HG02884 (cell line): Measurements from ENCODE around the gene SCIMP.
"Not testable (repeated sequence)": the region's sequence is repeated elsewhere in the genome, so short reads cannot be mapped to it uniquely, and the experiment has no call there.

Experiments used
- ATAC-seq: cut with Tn5 transposase; IDR thresholded peaks from one replicate; pipeline ENCODE4 v1.9.1; 2021; ENCODE audit warnings: mild to moderate bottlenecking, moderate library complexity; ENCODE audit not compliant: unreplicated experiment

SCIMP gene

GRCh38 chr17:5238333-5238732 lies 3.7 kb upstream of the SCIMP start:
- ATAC-seq: no peak

GRCh38 chr17:5237541-5238016 lies 2.9 kb upstream of the SCIMP start:
- no peak for ATAC-seq

- ATAC-seq: no peak
Observed at GRCh38 chr17:5236938-5237540, 2.4 kb upstream of the SCIMP start.

GRCh38 chr17:5233492-5233891 lies 1.2 kb downstream of the SCIMP start:
- ATAC-seq: not testable (repeated sequence)

- no peak for ATAC-seq
Observed at GRCh38 chr17:5226940-5227878, 7.5 kb downstream of the SCIMP start.

GRCh38 chr17:5225668-5226457 lies 8.8 kb downstream of the SCIMP start:
- ATAC-seq: no peak

GRCh38 chr17:5221912-5222311 lies 12.7 kb downstream of the SCIMP start:
- ATAC-seq: not testable (repeated sequence)

- ATAC-seq: no peak
Observed at GRCh38 chr17:5220074-5220473, 14.6 kb downstream of the SCIMP start.

- no peak for ATAC-seq
Observed at GRCh38 chr17:5219536-5219935, 15.1 kb downstream of the SCIMP start.

- ATAC-seq: not testable (repeated sequence)
Observed at GRCh38 chr17:5217562-5217961, 17.1 kb downstream of the SCIMP start.

GRCh38 chr17:5211458-5211857 lies 23.2 kb downstream of the SCIMP start:
- ATAC-seq: no peak

- no peak for ATAC-seq
Observed at GRCh38 chr17:5210614-5211252, 23.9 kb downstream of the SCIMP start.

- ATAC-seq: no peak
Observed at GRCh38 chr17:5210091-5210490, 24.6 kb downstream of the SCIMP start.

- no peak for ATAC-seq
Observed at GRCh38 chr17:5209396-5209795, 25.3 kb downstream of the SCIMP start.

GRCh38 chr17:5203908-5204294 lies 30.8 kb downstream of the SCIMP start:
- no peak for ATAC-seq

GRCh38 chr17:5203178-5203907 lies 31.3 kb downstream of the SCIMP start:
- ATAC-seq: no peak

- no peak for ATAC-seq
Observed at GRCh38 chr17:5201011-5201410, 33.6 kb downstream of the SCIMP start.

- ATAC-seq: no peak
Observed at GRCh38 chr17:5200360-5200759, 34.3 kb downstream of the SCIMP start.

GRCh38 chr17:5198472-5198871 lies 36.2 kb downstream of the SCIMP start:
- ATAC-seq: no peak

GRCh38 chr17:5194346-5194745 lies 40.3 kb downstream of the SCIMP start:
- ATAC-seq: no peak
